ENCODE measurements around the gene CLINT1. TPM values are rescaled to one million over a fixed set of nuclear protein-coding genes. Genes with fewer than 3 reads are reported as not detected.

CLINT1 gene
- total RNA-seq, 1 donor from 2014 or later: 148 TPM

DNA sequence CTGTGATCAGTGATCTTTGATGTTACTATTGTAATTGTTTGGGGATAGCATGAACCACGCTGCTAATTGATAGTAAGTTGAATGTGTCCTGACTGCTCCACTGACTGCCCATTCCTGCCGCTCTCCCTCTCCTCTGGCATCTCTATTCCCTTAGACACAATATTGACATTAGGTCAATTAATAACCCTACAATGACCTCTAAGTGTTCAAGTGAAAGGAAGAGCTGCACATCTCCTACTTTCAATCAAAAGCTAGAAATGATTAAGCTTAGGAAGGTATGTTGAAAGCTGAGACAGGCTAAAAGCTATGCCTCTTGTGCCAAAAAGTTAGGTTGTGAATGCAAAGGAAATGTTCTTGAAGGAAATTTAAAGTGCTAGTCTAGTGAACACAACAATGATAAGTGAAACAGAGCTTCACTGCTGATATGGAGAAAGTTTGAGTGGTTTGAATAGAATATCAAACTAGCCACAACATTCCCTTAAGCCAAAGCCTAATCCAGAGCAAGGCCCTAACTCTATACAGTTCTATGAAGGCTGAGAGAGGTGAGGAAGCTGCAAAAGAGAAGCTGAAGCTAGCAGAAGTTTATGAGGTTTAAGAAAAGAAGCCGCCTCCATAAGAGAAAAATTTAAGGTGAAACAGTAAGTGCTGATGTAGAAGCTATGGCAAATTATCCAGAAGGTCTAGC, 12.9 kb downstream of the CLINT1 start:
- FAIRE-seq (no peak), DNase-seq (ENCODE audit: low read depth) (no peak)
- TF ChIP-seq, protein P1, sequence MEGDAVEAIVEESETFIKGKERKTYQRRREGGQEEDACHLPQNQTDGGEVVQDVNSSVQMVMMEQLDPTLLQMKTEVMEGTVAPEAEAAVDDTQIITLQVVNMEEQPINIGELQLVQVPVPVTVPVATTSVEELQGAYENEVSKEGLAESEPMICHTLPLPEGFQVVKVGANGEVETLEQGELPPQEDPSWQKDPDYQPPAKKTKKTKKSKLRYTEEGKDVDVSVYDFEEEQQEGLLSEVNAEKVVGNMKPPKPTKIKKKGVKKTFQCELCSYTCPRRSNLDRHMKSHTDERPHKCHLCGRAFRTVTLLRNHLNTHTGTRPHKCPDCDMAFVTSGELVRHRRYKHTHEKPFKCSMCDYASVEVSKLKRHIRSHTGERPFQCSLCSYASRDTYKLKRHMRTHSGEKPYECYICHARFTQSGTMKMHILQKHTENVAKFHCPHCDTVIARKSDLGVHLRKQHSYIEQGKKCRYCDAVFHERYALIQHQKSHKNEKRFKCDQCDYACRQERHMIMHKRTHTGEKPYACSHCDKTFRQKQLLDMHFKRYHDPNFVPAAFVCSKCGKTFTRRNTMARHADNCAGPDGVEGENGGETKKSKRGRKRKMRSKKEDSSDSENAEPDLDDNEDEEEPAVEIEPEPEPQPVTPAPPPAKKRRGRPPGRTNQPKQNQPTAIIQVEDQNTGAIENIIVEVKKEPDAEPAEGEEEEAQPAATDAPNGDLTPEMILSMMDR (IDR thresholded peaks at IDR 0.05; ENCODE audit: insufficient read depth, low read length, severe bottlenecking): no peak
- peaks cover 2% of the 10 kb centered on the region for H3K36me3 ChIP-seq (ENCODE audit: control insufficient read depth, insufficient read depth, low read length)
- H3K27me3 ChIP-seq (ENCODE audit: control insufficient read depth, insufficient read depth, low read length): no peaks in the 10 kb centered on the region
- H3K4me3 ChIP-seq (ENCODE audit: low read depth, low read length): no peak overlapping the region

DNA sequence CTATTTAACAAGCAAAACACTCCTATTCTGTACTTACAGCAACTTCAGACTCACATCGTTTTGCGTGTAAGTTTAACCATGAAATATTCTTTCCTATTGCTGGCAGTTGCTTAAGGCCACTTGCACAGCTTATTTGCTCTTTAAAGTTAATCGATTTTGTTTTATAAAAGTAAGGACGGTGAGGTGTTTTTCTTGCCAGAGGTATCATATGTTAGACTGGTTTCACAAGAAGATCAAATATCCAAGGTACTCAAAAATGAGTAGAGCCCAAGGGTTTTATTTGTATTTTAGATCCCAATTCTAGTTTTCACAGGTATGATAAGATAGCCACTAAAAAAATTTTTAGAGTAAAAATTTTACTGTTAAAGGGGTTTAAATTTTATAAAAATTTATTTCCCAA, 16.2 kb downstream of the CLINT1 start:
- TF ChIP-seq, protein P1 (IDR thresholded peaks at IDR 0.05; ENCODE audit: insufficient read depth, low read length, severe bottlenecking): no peak
- peak; percentile 36 for DNase-seq (ENCODE audit: low read depth)
- H3K36me3 ChIP-seq (ENCODE audit: control insufficient read depth, insufficient read depth, low read length): peaks cover 2% of the 10 kb centered on the region
- no peak overlapping the region for H3K4me3 ChIP-seq (ENCODE audit: low read depth, low read length)
- H3K27me3 ChIP-seq (ENCODE audit: control insufficient read depth, insufficient read depth, low read length): no peaks in the 10 kb centered on the region
- no peak for FAIRE-seq

DNA sequence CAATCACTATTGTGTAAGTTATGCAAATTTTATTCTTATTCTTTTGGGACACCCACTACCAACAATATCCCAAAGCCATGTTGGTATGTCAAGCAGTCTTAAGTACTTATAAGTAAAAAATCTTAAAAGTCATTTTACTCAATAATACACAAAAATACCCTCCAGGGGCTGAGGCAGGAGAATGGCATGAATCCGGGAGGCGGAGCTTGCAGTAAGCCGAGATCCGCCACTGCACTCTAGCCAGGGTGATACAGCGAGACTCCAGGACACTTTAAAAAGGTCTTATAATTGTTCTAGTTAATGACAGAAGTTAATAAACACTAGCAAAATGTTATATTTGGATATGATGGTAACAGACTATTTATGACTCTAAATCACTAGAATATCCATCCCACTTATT, 16.8 kb downstream of the CLINT1 start:
- DNase-seq (ENCODE audit: low read depth): peak; percentile 56
- Histone ChIP-seq H3K4me3 (ENCODE audit: low read depth, low read length) (no peak overlapping the region), H3K36me3 (ENCODE audit: control insufficient read depth, insufficient read depth, low read length) (no peaks in the 10 kb centered on the region), H3K27me3 (ENCODE audit: control insufficient read depth, insufficient read depth, low read length) (no peaks in the 10 kb centered on the region)
- TF ChIP-seq, protein P1 (IDR thresholded peaks at IDR 0.05; ENCODE audit: insufficient read depth, low read length, severe bottlenecking): no peak
- FAIRE-seq: no peak

DNA sequence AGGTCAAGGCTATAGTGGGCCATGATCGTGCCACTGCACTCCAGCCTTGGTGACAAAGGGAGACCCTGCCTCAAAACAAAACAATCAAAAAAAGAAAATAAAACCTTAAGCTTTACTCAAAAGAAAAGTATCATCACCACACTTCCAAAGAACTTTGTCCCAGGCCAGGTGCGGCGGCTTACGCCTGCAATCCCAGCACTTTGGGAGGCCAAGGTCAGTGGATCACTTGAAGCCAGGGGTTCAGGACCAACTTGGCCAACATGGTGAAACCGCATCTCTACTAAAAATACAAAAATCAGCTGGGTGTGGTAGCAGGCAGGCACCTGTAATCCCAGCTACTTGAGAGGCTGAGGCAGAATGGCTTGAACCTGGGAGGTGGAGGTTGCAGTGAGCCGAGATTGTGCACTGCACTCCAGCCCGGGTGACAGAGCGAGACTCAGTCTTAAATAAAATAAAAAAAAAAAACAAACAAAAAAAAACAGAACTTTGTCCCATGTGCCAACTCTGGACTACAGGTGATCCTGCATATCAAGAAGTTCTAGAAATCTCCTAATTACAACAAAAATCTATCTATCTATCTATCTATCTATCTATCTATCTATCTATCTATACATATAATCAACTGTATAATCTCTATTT, 19.7 kb downstream of the CLINT1 start:
- H3K27me3 ChIP-seq (ENCODE audit: control insufficient read depth, insufficient read depth, low read length): no peaks in the 10 kb centered on the region
- no peaks in the 10 kb centered on the region for H3K36me3 ChIP-seq (ENCODE audit: control insufficient read depth, insufficient read depth, low read length)
- TF ChIP-seq, protein P1 (IDR thresholded peaks at IDR 0.05; ENCODE audit: insufficient read depth, low read length, severe bottlenecking): no peak
- FAIRE-seq (no peak), DNase-seq (ENCODE audit: low read depth) (no peak)
- H3K4me3 ChIP-seq (ENCODE audit: low read depth, low read length): no peak overlapping the region

DNA sequence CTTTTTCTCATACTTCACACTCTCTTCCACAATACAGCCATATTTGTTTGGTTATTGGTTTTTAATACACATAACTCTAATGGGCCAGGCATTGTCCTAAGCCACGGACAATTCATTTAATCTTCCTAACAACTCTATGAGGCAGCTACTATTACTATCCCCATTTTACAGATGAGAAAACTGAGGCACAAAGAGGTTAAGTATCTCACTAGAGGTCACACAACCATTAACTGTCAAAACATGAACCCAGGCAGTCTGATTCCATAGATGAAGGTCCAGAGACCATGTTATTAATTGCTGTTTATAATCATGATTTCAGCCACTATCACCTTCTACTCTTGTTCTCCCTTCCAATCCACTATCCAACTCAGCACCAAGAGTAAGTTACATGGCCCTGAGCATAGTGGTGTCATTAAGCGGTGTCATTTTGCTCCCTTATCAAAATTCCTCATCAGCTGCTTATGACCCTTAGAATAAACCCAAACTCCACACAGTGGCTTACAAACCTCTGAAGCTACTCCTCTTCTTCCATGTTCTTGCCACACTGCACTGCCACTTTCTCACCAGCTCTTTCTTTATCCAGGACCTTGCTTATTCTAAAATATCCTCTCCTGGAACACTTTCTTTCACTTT, 22.7 kb downstream of the CLINT1 start:
- Histone ChIP-seq H3K36me3 (ENCODE audit: control insufficient read depth, insufficient read depth, low read length) (no peaks in the 10 kb centered on the region), H3K4me3 (ENCODE audit: low read depth, low read length) (no peak overlapping the region), H3K27me3 (ENCODE audit: control insufficient read depth, insufficient read depth, low read length) (no peaks in the 10 kb centered on the region)
- no peak for FAIRE-seq
- TF ChIP-seq, protein P1 (IDR thresholded peaks at IDR 0.05; ENCODE audit: insufficient read depth, low read length, severe bottlenecking): no peak
- no peak for DNase-seq (ENCODE audit: low read depth)
